ENCODE measurements around the gene CCDC192. TPM values are rescaled to one million over a fixed set of nuclear protein-coding genes. Genes with fewer than 3 reads are reported as not detected.
"Not testable (repeated sequence)": the region's sequence is repeated elsewhere in the genome, so short reads cannot be mapped to it uniquely, and the experiment has no call there.

The CCDC192 gene
- total RNA-seq, 4 donors from 2014 or later: 0.70 to 3.1 (median 2.0) TPM; not detected in 1

DNA sequence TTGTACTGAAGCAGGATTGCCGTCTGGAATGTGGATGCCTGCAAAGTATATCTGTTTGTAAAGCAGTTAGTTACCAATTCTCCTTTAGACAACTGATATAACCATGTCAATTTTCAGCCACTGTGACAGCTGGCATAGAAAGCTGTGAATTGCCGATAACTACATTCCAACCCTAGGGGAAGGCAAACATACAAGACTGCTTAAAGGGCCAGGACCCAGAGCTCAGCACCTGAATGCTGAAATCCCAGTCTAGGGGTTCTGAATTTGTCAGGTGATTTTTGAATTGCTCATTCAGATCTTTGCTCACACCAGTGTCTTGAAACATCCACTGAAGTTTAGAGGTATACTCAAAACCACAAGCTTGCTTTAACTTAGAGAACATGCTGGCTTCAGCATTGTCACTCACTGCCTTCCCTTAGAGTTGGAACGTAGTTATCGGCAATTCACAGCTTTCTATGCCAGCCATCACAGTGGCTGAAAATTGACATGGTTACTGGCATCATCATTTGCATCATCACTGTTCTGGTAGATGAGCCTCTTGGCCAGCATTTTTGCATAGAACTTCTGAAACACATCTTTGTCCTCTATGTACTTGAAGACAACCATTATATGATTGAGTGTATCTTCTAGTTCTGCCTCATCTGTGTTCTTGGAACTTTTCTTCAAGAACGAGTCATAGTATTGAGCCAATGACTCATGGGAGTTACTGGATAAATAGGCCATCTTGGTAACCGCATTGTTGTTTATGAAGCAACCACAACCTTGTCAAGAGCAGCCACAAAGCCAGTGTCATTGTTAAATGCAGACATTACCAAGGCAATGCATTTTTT, 82.1 kb downstream of the CCDC192 start:
- Histone ChIP-seq H3K4me3 (no peak overlapping the region), H3K27me3 (no peaks in the 10 kb centered on the region), H3K27ac (no peak overlapping the region), H3K4me1 (no peaks in the 10 kb centered on the region), H3K9me3 (no peaks in the 10 kb centered on the region), H3K36me3 (no peaks in the 10 kb centered on the region)
- 83% methylated on average over 6 of the region's 6 CpGs for WGBS
- no peak for DNase-seq (ENCODE audit: low spot score in 2 of 2)
- TF ChIP-seq, protein P1, sequence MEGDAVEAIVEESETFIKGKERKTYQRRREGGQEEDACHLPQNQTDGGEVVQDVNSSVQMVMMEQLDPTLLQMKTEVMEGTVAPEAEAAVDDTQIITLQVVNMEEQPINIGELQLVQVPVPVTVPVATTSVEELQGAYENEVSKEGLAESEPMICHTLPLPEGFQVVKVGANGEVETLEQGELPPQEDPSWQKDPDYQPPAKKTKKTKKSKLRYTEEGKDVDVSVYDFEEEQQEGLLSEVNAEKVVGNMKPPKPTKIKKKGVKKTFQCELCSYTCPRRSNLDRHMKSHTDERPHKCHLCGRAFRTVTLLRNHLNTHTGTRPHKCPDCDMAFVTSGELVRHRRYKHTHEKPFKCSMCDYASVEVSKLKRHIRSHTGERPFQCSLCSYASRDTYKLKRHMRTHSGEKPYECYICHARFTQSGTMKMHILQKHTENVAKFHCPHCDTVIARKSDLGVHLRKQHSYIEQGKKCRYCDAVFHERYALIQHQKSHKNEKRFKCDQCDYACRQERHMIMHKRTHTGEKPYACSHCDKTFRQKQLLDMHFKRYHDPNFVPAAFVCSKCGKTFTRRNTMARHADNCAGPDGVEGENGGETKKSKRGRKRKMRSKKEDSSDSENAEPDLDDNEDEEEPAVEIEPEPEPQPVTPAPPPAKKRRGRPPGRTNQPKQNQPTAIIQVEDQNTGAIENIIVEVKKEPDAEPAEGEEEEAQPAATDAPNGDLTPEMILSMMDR (IDR thresholded peaks at IDR 0.05): no peak
- no peak for TF ChIP-seq POLR2AphosphoS5 (IDR thresholded peaks at IDR 0.05)
- no peak for TF ChIP-seq POLR2A (IDR thresholded peaks at IDR 0.05)
- no peak for TF ChIP-seq EP300 (IDR thresholded peaks at IDR 0.05)

DNA sequence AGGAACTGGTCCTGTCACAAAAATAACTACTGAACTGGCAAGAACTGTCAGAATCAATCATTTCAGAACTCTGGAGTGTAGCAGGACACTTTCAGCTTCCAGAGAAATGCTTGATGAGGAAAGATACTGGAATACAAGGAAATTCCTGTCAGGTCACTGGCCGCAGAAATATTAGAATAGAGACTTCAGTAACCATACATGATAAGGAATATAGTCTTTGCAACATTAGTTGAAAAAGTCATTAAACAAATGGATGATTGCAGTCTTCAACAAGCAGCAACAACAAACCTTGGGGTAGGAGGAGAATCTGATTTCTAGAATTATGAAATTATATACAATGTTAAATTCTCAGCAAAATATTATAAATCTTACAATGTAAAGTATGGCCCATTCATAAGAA, 88.2 kb downstream of the CCDC192 start:
- 98% methylated on average over 1 of the region's 1 CpG for WGBS
- Histone ChIP-seq H3K4me3 (no peak overlapping the region), H3K4me1 (no peaks in the 10 kb centered on the region), H3K27ac (no peak overlapping the region), H3K27me3 (no peaks in the 10 kb centered on the region), H3K9me3 (peaks cover 8% of the 10 kb centered on the region), H3K36me3 (no peaks in the 10 kb centered on the region)
- DNase-seq (ENCODE audit: low spot score in 2 of 2): no peak
- no peak for TF ChIP-seq POLR2A (IDR thresholded peaks at IDR 0.05)
- TF ChIP-seq EP300 (IDR thresholded peaks at IDR 0.05): no peak
- TF ChIP-seq, protein P1 (IDR thresholded peaks at IDR 0.05): no peak
- TF ChIP-seq POLR2AphosphoS5 (IDR thresholded peaks at IDR 0.05): no peak

DNA sequence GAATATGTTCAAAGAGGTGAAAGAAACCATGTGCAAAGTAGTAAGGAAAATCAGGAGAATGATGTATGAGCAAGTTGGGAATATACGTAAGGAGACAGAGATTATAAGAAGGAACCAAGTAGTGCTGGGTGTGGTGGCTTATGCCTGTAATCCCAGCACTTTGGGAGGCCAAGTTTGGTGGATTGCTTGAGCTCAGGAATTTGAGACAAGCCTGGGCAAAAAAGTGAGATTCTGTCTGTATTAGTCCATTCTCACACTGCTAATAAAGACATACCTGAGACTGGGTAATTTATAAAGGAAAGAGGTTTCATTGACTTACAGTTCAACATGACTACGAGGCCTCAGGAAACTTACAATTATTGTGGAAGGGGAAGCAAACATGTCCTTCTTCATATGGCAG, 88.7 kb downstream of the CCDC192 start:
- WGBS: 82% methylated on average over 2 of the region's 2 CpGs
- not testable (repeated sequence) for H3K27me3 ChIP-seq; H3K4me3 ChIP-seq; H3K9me3 ChIP-seq; H3K4me1 ChIP-seq; H3K27ac ChIP-seq; DNase-seq (ENCODE audit: low spot score in 2 of 2); H3K36me3 ChIP-seq

DNA sequence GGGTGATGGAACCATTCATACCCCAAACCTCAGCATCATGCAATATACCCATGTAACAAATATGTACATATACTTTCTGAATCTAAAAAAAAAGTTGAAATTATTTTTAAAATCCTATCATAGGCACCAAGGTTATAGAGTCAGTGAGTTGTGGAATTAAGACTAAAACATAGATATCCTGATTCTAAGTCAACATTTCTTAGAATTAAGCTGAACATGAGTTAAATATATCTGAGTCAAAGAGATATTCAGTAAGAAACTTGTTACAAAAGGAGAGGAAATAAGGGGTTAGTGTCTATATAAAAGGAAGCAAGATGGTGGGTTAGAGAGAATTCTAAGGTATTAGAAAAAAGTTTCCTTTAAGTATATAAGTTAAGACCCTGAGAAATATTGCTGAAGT, 89.9 kb downstream of the CCDC192 start:
- Histone ChIP-seq H3K36me3 (no peaks in the 10 kb centered on the region), H3K27me3 (no peaks in the 10 kb centered on the region), H3K9me3 (peaks cover 8% of the 10 kb centered on the region), H3K4me3 (no peak overlapping the region), H3K4me1 (no peaks in the 10 kb centered on the region), H3K27ac (no peak overlapping the region)
- DNase-seq (ENCODE audit: low spot score in 2 of 2): no peak
- TF ChIP-seq, protein P1 (IDR thresholded peaks at IDR 0.05): no peak
- TF ChIP-seq EP300 (IDR thresholded peaks at IDR 0.05) (no peak), POLR2A (IDR thresholded peaks at IDR 0.05) (no peak), POLR2AphosphoS5 (IDR thresholded peaks at IDR 0.05) (no peak)

DNA sequence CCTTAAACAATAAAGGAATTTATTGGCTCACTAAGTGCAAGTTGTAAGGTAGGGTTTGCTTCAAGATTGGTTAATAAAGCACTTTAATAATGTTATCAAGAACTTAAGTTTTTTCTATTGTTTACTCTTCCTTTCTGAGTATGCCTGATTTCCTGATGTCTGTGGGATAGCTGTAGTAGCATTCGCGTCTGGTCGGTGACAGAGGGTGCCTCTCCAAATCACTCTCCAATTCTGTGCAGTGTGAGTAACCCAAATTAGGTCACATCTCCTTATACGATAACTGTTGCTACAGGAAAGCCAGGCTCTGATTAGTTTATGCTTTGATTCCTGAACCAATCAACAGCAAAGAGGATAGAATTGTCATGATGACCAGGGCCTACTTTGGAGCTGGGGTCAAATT, 90.7 kb downstream of the CCDC192 start:
- H3K27ac ChIP-seq: no peak overlapping the region
- DNase-seq (ENCODE audit: low spot score in 2 of 2): no peak
- no peaks in the 10 kb centered on the region for H3K36me3 ChIP-seq
- 94% methylated on average over 4 of the region's 4 CpGs for WGBS
- peaks cover 8% of the 10 kb centered on the region for H3K9me3 ChIP-seq
- H3K27me3 ChIP-seq: no peaks in the 10 kb centered on the region
- no peaks in the 10 kb centered on the region for H3K4me1 ChIP-seq
- H3K4me3 ChIP-seq: no peak overlapping the region
- TF ChIP-seq POLR2AphosphoS5 (IDR thresholded peaks at IDR 0.05) (no peak), EP300 (IDR thresholded peaks at IDR 0.05) (no peak), POLR2A (IDR thresholded peaks at IDR 0.05) (no peak)
- TF ChIP-seq, protein P1 (IDR thresholded peaks at IDR 0.05): no peak

DNA sequence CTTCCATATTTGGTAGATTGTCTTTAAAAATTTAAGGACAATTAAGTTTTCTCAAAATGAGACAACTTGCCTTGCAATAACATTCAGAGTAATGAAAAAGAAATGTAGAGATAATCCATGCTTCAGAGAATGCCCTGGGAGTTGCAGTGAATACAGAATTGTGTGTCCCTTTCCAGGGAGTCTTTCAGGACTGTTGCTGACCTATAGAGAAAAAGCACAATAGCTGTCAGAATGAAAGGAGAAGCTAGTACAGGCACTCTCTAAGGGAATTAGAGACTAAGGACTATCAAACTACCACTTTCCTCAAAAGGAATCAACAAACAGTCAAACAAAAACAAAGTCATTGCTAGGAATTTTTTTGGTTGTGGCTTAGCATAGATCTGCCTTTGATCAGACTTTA, 93.0 kb downstream of the CCDC192 start:
- Histone ChIP-seq H3K27me3 (no peaks in the 10 kb centered on the region), H3K9me3 (no peaks in the 10 kb centered on the region), H3K4me1 (no peaks in the 10 kb centered on the region), H3K4me3 (no peak overlapping the region), H3K36me3 (no peaks in the 10 kb centered on the region), H3K27ac (no peak overlapping the region)
- TF ChIP-seq EP300 (IDR thresholded peaks at IDR 0.05): no peak
- TF ChIP-seq, protein P1 (IDR thresholded peaks at IDR 0.05): no peak
- TF ChIP-seq POLR2A (IDR thresholded peaks at IDR 0.05): no peak
- TF ChIP-seq POLR2AphosphoS5 (IDR thresholded peaks at IDR 0.05): no peak
- no peak for DNase-seq (ENCODE audit: low spot score in 2 of 2)

Data from suprapubic skin (tissue), 4 donors.